Stomach smooth muscle (tissue), 2 donors: ENCODE results near the gene AADACL4.

Source experiments
- H3K27ac ChIP-seq: one replicate; pipeline ENCODE4 v1.7.0; 2013; ENCODE audit warnings: mild to moderate bottlenecking, low read length, inconsistent platforms
- H3K27me3 ChIP-seq, 2 donors: one replicate each; pipeline ENCODE4 v1.7.0; 2013; ENCODE audit warnings: low read length in 2 of 2; ENCODE audit not compliant: insufficient read depth in 2 of 2, control insufficient read depth in 1 of 2
- H3K36me3 ChIP-seq, 2 donors: one replicate each; pipeline ENCODE4 v1.7.0; 2013; ENCODE audit warnings: low read length in 2 of 2; ENCODE audit not compliant: control insufficient read depth in 2 of 2, insufficient read depth in 2 of 2
- H3K4me1 ChIP-seq: one replicate; pipeline ENCODE4 v1.7.0; 2013; ENCODE audit warnings: low read length; ENCODE audit not compliant: control insufficient read depth, insufficient read depth
- H3K4me3 ChIP-seq, 2 donors: one replicate each; pipeline ENCODE4 v1.7.0; 2013; ENCODE audit warnings: low read length in 2 of 2
- H3K9ac ChIP-seq, 2 donors: one replicate each; pipeline ENCODE4 v1.7.0; 2013; ENCODE audit warnings: low read length in 2 of 2, mild to moderate bottlenecking in 1 of 2
- H3K9me3 ChIP-seq, 2 donors: one replicate each; pipeline ENCODE4 v1.7.0; 2013; ENCODE audit warnings: low read length in 2 of 2; ENCODE audit not compliant: control insufficient read depth in 2 of 2
- donor health status: healthy.
- donor health status: Pancreatic carcinoma.

The AADACL4 gene

DNA sequence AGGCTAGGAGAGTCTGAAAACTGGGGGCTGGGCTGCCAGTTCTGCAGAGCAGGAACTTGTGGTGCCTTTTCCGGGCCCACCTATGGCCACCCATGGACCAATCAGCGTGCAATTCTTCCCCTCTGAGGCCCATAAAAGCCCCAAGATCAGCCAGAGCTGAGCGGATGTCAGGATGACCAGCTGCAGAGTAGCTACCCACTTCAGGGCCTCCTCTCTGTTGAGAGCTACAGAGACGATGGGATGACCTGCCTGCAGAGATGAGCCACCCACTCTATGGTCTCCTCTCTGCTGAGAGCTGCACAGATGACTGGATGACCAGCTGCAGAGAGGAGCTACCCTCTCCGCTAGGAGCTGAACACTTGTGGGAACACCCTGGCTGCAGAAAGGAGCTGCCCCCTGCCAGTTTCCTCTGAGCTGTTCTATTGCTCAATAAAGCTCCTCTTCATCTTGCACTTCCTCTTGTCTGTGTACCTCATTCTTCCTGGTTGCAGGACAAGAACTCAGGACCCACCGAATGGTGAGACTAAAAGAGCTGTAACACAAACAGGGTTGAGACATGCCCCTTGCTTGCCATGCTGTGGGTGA is 12.8 kb upstream of the AADACL4 start:
- Histone ChIP-seq H3K9ac (no peak overlapping the region), H3K4me1 (no peaks in the 10 kb centered on the region), H3K9me3 (no peaks in the 10 kb centered on the region), H3K36me3 (no peaks in the 10 kb centered on the region), H3K27ac (no peak overlapping the region), H3K27me3 (peaks cover 0 to 2% of the 10 kb centered on the region in 2 donors), H3K4me3 (no peak overlapping the region)

DNA sequence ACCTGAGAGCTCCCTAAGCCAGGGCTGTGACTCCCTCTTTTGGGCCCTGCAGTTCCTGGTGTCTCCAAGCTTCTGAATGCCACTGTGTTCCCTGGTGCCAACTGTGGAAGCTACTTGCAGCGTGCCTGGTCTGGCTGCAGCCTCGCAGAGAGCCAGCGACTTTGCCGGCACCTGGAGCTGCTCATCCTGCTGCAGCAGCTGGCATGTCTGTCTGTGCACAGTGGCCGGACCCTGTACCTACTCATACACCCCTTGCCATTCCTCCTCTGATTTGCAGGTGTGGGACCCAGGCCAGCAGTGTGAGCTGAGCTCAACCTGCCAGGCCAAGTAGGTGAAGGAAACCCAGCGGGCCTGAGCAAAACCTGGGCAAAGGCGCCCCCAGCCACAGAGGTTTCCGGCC is 12.3 kb upstream of the AADACL4 start:
- Histone ChIP-seq H3K27ac (no peak overlapping the region), H3K36me3 (no peaks in the 10 kb centered on the region), H3K4me1 (peaks cover 3% of the 10 kb centered on the region)

DNA sequence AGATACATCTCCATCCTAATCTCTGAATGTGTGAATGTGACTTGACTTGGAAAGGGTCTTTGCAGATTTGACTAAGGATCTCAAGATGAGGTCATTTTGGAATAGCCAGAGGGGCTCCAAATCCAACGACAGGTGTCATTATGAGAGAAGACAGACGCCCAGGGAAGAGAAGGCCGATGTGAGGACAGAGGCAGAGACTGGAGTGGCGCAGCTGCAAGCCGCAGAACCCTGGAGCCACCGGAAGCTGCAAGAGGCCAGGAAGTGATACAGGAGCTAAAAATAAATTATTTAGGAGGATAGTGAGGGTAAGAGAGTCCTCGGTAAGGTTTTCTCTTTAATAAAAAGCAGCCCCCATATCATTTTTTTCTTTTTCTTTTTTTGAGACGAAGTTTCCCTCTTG is 9.7 kb upstream of the AADACL4 start:
- H3K27me3 ChIP-seq: peaks cover 0 to 2% of the 10 kb centered on the region in 2 donors
- no peak overlapping the region for H3K4me3 ChIP-seq
- no peaks in the 10 kb centered on the region for H3K36me3 ChIP-seq
- no peak overlapping the region for H3K27ac ChIP-seq
- H3K4me1 ChIP-seq: peaks cover 3% of the 10 kb centered on the region
- H3K9ac ChIP-seq: no peak overlapping the region
- peaks cover 0 to 2% of the 10 kb centered on the region in 2 donors for H3K9me3 ChIP-seq

More for the DNA sequence above, 12.3 kb upstream of the AADACL4 start:
- Histone ChIP-seq H3K9me3 (no peaks in the 10 kb centered on the region), H3K9ac (no peak overlapping the region), H3K27me3 (peaks cover 0 to 2% of the 10 kb centered on the region in 2 donors), H3K4me3 (no peak overlapping the region)

- Histone ChIP-seq H3K4me3 (no peak overlapping the region), H3K9ac (no peak overlapping the region), H3K27ac (no peak overlapping the region), H3K27me3 (no peaks in the 10 kb centered on the region), H3K9me3 (peaks cover 0 to 8% of the 10 kb centered on the region in 2 donors), H3K4me1 (peaks cover 3% of the 10 kb centered on the region), H3K36me3 (no peaks in the 10 kb centered on the region)
Measured at GRCh38 chr1:12634696-12635202, 9.1 kb upstream of the AADACL4 start.

GRCh38 chr1:12636098-12636950 is 7.6 kb upstream of the AADACL4 start:
- H3K27ac ChIP-seq: no peak overlapping the region
- H3K4me1 ChIP-seq: peaks cover 3% of the 10 kb centered on the region
- no peaks in the 10 kb centered on the region for H3K36me3 ChIP-seq
- peaks cover 0 to 17% of the 10 kb centered on the region in 2 donors for H3K9me3 ChIP-seq
- H3K9ac ChIP-seq: no peak overlapping the region
- H3K4me3 ChIP-seq: no peak overlapping the region
- no peaks in the 10 kb centered on the region for H3K27me3 ChIP-seq

DNA sequence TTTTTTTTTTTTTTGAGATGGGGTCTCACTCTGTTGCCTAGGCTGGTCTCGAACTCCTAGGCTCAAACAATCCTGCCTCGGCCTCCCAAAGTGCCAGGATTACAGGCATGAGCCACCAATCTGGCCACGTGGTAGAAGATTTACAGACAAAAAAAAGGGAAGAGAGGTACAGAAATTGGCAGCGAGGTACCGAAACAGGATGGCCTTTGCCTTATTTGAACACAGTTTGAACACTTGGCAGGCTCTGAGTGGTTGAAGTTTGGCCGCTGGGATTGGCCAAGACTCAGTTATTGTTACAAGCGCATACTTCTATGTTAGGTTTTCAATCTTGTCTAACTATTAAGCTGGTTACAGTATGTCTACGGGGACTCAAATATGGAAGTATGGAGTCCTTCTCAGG is 6.2 kb upstream of the AADACL4 start:
- Histone ChIP-seq H3K9ac (no peak overlapping the region), H3K27ac (no peak overlapping the region), H3K4me1 (peaks cover 3% of the 10 kb centered on the region), H3K27me3 (no peaks in the 10 kb centered on the region), H3K9me3 (peaks cover 0 to 17% of the 10 kb centered on the region in 2 donors), H3K4me3 (no peak overlapping the region), H3K36me3 (no peaks in the 10 kb centered on the region)

DNA sequence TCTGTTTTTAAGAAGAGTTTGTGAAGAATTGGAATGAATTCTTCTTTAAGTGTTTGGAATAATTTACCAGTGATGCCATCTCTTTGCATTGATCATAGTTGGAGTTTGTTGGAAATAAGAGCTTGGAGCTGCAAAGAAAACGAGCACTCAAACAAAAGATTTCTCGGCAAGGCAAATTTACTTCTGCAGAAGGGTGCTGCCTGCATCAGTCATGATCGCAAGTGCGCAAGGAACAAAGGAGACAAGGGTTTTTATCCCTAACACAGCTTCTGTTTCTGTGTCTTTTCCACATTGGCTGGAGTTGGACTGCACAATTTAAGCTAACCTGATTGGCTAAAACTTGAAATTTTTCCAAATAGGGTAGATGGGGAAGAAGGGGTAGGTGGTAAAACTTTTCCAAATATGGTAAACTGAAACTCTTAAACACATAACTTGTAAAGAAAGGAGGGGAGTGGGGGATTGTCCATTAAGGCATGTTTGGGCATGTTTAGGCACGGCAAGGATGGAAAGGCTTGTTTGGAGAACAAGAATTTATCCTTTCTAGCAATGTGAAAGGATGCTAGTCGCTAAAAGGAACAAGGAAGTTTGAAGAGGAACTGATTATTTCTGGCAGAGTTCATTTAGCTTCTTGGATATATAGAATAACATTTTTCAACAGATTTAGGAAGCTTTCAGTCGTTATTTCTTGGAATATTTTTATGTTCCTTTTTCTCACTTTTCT is 3.5 kb upstream of the AADACL4 start:
- H3K9me3 ChIP-seq: peaks cover 0 to 17% of the 10 kb centered on the region in 2 donors
- H3K27me3 ChIP-seq: no peaks in the 10 kb centered on the region
- H3K4me1 ChIP-seq: peaks cover 3% of the 10 kb centered on the region
- no peak overlapping the region for H3K9ac ChIP-seq
- H3K27ac ChIP-seq: no peak overlapping the region
- no peak overlapping the region for H3K4me3 ChIP-seq
- no peaks in the 10 kb centered on the region for H3K36me3 ChIP-seq

- H3K27me3 ChIP-seq: no peaks in the 10 kb centered on the region
- peaks cover 3% of the 10 kb centered on the region for H3K4me1 ChIP-seq
- no peak overlapping the region for H3K27ac ChIP-seq
- H3K4me3 ChIP-seq: no peak overlapping the region
- H3K9me3 ChIP-seq: peaks cover 0 to 17% of the 10 kb centered on the region in 2 donors
- H3K9ac ChIP-seq: no peak overlapping the region
- H3K36me3 ChIP-seq: no peaks in the 10 kb centered on the region
Measured at GRCh38 chr1:12640958-12641272, 3.0 kb upstream of the AADACL4 start.

DNA sequence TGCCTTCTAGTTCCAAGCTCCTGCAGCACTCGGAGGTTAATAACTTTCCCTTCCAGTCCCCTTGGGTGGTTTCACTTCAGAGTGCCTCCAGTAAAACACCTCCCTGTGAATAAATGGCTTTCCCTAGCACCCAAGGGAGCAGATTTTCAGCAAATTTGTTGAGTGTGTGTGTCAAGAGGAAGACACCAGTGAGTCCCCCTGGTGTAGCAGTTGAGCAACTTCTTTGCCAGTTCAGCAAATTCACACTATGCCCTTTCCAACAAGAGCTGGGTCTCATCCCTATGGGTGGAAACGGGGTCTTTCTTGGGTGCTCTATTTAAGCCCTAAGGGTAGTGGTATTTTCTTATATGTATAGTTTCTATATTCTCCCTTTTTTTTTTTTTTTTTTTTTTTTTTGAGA is 806 bp upstream of the AADACL4 start:
- Histone ChIP-seq H3K4me3 (no peak overlapping the region), H3K27ac (no peak overlapping the region), H3K9ac (no peak overlapping the region), H3K36me3 (no peaks in the 10 kb centered on the region), H3K27me3 (no peaks in the 10 kb centered on the region), H3K4me1 (no peaks in the 10 kb centered on the region), H3K9me3 (peaks cover 0 to 17% of the 10 kb centered on the region in 2 donors)

DNA sequence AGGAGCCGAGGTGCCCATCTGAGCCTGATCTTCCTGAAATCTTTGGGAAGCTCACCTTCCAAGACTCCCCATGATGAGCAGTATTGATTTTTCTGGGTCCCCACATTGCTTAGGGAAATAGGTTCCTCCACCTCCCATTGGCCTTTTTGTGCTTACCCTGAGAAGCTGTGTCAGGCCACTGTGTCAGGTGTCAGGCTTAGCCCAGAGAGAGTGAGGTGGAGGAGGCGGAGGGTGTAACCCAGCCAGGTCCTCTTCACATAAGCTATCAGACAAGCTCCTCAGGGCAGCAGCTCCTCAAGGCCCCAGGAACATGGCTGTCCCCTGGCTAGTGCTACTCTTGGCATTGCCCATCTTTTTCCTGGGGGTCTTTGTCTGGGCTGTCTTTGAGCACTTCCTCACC is 352 bp downstream of the AADACL4 start:
- Histone ChIP-seq H3K4me1 (no peaks in the 10 kb centered on the region), H3K9ac (no peak overlapping the region), H3K36me3 (no peaks in the 10 kb centered on the region), H3K9me3 (peaks cover 0 to 14% of the 10 kb centered on the region in 2 donors), H3K27ac (no peak overlapping the region), H3K4me3 (no peak overlapping the region), H3K27me3 (no peaks in the 10 kb centered on the region)
